GM12878 (cell line): Measurements from ENCODE around the gene PGAM2. TPM values are rescaled to one million over a fixed set of nuclear protein-coding genes. Genes with fewer than 3 reads are reported as not detected.

Experiments
- ATAC-seq: fragments of 200-7000 bp; cut with Tn5 transposase; 3 replicates; pipeline ENCODE4 v1.9.1; 2020; ENCODE audit warnings: mild to moderate bottlenecking, moderate library complexity
- BruUV-seq: library from RNA; stranded (reverse); fragments of 400-500 nt; replicated peaks from 2 replicates; lab custom pipeline; 2021; lab: Mats Ljungman, UMichigan
- CTCF ChIA-PET: fragments of 300-600 bp; sonication (Branson Sonifier 250); formaldehyde crosslinking; extraction: SDS; loops from one replicate; lab custom pipeline; 2021; ENCODE audit warnings: inconsistent platforms; lab: Yijun Ruan, JAX
- POLR2A ChIA-PET: fragments of 350-600 bp; formaldehyde crosslinking; extraction: SDS; loops from one replicate; lab custom pipeline; 2021; ENCODE audit warnings: inconsistent platforms; lab: Charles Lee
- RAD21 ChIA-PET: fragments of 300-600 bp; sonication (Branson Sonifier 250); formaldehyde crosslinking; loops from one replicate; lab custom pipeline; 2023; ENCODE audit warnings: antibody characterized with exemption; ENCODE audit not compliant: unreplicated experiment; lab: Charles Lee
- SMC1A ChIA-PET: fragments of 300-600 bp; sonication (Branson Sonifier 250); formaldehyde crosslinking; loops from one replicate; lab custom pipeline; 2023; ENCODE audit not compliant: unreplicated experiment, uncharacterized antibody; lab: Charles Lee
- DNase-seq: peaks from one replicate; pipeline ENCODE4 v3.0.0-alpha.2; 2011; ENCODE audit warnings: low read depth, low spot score
- FAIRE-seq: peaks from 3 replicates; lab custom pipeline; 2011; peaks lifted over from hg19 to GRCh38; lab: Jason Lieb, UNC
- H2AFZ ChIP-seq: 2 replicates; pipeline ENCODE4 v1.6.0; 2011; ENCODE audit warnings: low read depth, low read length, control low read depth; ENCODE audit not compliant: control insufficient read depth
- H3K27ac ChIP-seq: 2 replicates; pipeline ENCODE4 v1.5.1; 2011; ENCODE audit warnings: control low read depth; ENCODE audit not compliant: control insufficient read depth, insufficient read depth
- H3K27me3 ChIP-seq, 2 experiments: replicated peaks in 1 of 2; 2 replicates each; pipeline versions ENCODE4 v1.6.0 to v1.6.1; 2011; ENCODE audit warnings: low read length in 1 of 2; ENCODE audit not compliant: control insufficient read depth in 2 of 2, insufficient read depth in 2 of 2
- H3K36me3 ChIP-seq, 2 experiments: 2 replicates each; pipeline ENCODE4 v1.5.1; 2011; ENCODE audit warnings: low read length in 1 of 2; ENCODE audit not compliant: control insufficient read depth in 2 of 2, insufficient read depth in 2 of 2
- H3K4me1 ChIP-seq: 2 replicates; pipeline ENCODE4 v1.6.1; 2011; ENCODE audit warnings: mild to moderate bottlenecking, low read length, moderate library complexity, mixed read lengths; ENCODE audit not compliant: control insufficient read depth, insufficient read depth
- H3K4me2 ChIP-seq: 2 replicates; pipeline ENCODE4 v1.6.0; 2011; ENCODE audit warnings: control low read depth; ENCODE audit not compliant: control insufficient read depth, insufficient read depth
- H3K4me3 ChIP-seq: fragments of 200-600 bp; sonication (generic); 2 replicates; pipeline ENCODE4 v1.5.1; 2016
- H3K79me2 ChIP-seq: 2 replicates; pipeline ENCODE4 v1.6.0; 2011; ENCODE audit warnings: low read length; ENCODE audit not compliant: control insufficient read depth, insufficient read depth
- H3K9ac ChIP-seq: 2 replicates; pipeline ENCODE4 v1.8.0; 2011; ENCODE audit warnings: low read length, control low read depth, mixed read lengths; ENCODE audit not compliant: control insufficient read depth, insufficient read depth
- H3K9me3 ChIP-seq: replicated peaks from 3 replicates; pipeline ENCODE4 v1.5.1; 2011; ENCODE audit warnings: mild to moderate bottlenecking, low read length; ENCODE audit not compliant: control insufficient read depth, insufficient read depth
- H4K20me1 ChIP-seq: 2 replicates; pipeline ENCODE4 v1.6.0; 2011; ENCODE audit not compliant: control insufficient read depth, insufficient read depth
- ELK1 ChIP-seq: IDR thresholded peaks from 2 replicates; pipeline ENCODE4 v1.6.1; 2012; ENCODE audit warnings: low read depth, low read length, improper control_type of control experiment
- KLF5 ChIP-seq: fragments of 450-650 bp; IDR thresholded peaks from 2 replicates; pipeline ENCODE4 v1.6.1; 2014; ENCODE audit warnings: mild to moderate bottlenecking; ENCODE audit not compliant: partially characterized antibody
- ZNF24 ChIP-seq: fragments of 450-650 bp; IDR thresholded peaks from 2 replicates; pipeline ENCODE4 v1.6.1; 2017; ENCODE audit warnings: antibody characterized with exemption, mild to moderate bottlenecking
- WGBS: methylation state at CpG from one replicate; pipeline ENCODE4 v1.1.6; 2016; ENCODE audit warnings: low lambda C conversion rate; ENCODE audit not compliant: insufficient replicate concordance, insufficient coverage; ENCODE audit errors: missing lambda C conversion rate; 5-methylcytosine and 5-hydroxymethylcytosine counted together
- in situ Hi-C: fragments of 300-500 bp; cut with MboI; formaldehyde crosslinking; loops from 9 replicates; pipeline ENCODE4 v1.14.3; 2018; ENCODE audit warnings: mixed read lengths
- intact Hi-C: fragments of 100-400 bp; cut with micrococcal nuclease; formaldehyde crosslinking; loops from one replicate; pipeline ENCODE4 v1.14.2; 2022; ENCODE audit not compliant: unreplicated experiment
- polyA plus RNA-seq, 11 experiments: library from polyadenylated mRNA; depleted of rRNA in 4 of 11; unstranded in 6 of 11; stranded (reverse) in 5 of 11; fragments of >200 nt; fragmentation: Nextera tagmentation in 4 of 11; fragmentation: Illumina TruSeq in 1 of 11; extraction: Ambion mirVana in 4 of 11; extraction: Trizol in 1 of 11; gene quantifications; 1 replicate in 1 of 11; 2 replicates in 10 of 11; pipeline versions ENCODE4 v1.2.1 to v1.2.3, GENCODE V29; 2011 to 2016; ENCODE audit warnings: inconsistent platforms in 2 of 11, missing spikeins in 2 of 11, low read depth in 1 of 11
- total RNA-seq, 4 experiments: library from RNA; depleted of rRNA in 3 of 4; stranded (reverse); fragments of >200 nt in 3 of 4; fragmentation: Illumina TruSeq in 1 of 4; extraction: Trizol in 1 of 4; gene quantifications; 2 replicates each; pipeline versions ENCODE4 v1.2.1 to v1.2.3, GENCODE V29; 2013 to 2021
- TF ChIP-seq, protein P1 (sequence below): fragments of 450-650 bp; IDR thresholded peaks from 2 replicates; pipeline ENCODE4 v1.6.1; 2018; ENCODE audit warnings: mild to moderate bottlenecking, low read depth, moderate library complexity; ENCODE audit not compliant: partially characterized antibody

The PGAM2 gene
- total and polyA plus RNA-seq, 10 of the 15 experiments (the other 5 are each of a cell fraction or from before 2014, with no cell fraction given), result not detected

- Histone ChIP-seq H3K27me3 (peaks cover 11 to 15% of the 10 kb centered on the region in 2 experiments), H3K4me3 (no peak overlapping the region), H3K9me3 (no peaks in the 10 kb centered on the region), H3K27ac (no peak overlapping the region), H3K4me2 (no peak overlapping the region), H3K4me1 (peaks cover 5% of the 10 kb centered on the region), H3K9ac (no peak overlapping the region), H4K20me1 (no peaks in the 10 kb centered on the region), H3K36me3 (no peaks in the 10 kb centered on the region), H2AFZ (no peak overlapping the region), H3K79me2 (no peaks in the 10 kb centered on the region)
- no TSS peak for BruUV-seq
- ChIA-PET RAD21 (no interaction called here), SMC1A (no interaction called here), CTCF (interaction anchor here (1.3 kb wide), 1 partner anchor 94 kb away, joined by 3 read pairs; no protein-coding TSS in a partner anchor), POLR2A (interaction anchor here (0.9 kb wide), 1 partner anchor 58 kb away, joined by 3 read pairs; the partner anchor contains the start of gene DBNL)
- WGBS, result 44% methylated on average over 14 of the region's 14 CpGs
- in situ Hi-C loops (no loop called here), intact Hi-C loops (no loop called here)
- ATAC-seq (no peak), DNase-seq (no peak), FAIRE-seq (no peak)
- no peak for TF ChIP-seq ZNF24
- TF ChIP-seq ELK1, result no peak
- TF ChIP-seq, protein P1, sequence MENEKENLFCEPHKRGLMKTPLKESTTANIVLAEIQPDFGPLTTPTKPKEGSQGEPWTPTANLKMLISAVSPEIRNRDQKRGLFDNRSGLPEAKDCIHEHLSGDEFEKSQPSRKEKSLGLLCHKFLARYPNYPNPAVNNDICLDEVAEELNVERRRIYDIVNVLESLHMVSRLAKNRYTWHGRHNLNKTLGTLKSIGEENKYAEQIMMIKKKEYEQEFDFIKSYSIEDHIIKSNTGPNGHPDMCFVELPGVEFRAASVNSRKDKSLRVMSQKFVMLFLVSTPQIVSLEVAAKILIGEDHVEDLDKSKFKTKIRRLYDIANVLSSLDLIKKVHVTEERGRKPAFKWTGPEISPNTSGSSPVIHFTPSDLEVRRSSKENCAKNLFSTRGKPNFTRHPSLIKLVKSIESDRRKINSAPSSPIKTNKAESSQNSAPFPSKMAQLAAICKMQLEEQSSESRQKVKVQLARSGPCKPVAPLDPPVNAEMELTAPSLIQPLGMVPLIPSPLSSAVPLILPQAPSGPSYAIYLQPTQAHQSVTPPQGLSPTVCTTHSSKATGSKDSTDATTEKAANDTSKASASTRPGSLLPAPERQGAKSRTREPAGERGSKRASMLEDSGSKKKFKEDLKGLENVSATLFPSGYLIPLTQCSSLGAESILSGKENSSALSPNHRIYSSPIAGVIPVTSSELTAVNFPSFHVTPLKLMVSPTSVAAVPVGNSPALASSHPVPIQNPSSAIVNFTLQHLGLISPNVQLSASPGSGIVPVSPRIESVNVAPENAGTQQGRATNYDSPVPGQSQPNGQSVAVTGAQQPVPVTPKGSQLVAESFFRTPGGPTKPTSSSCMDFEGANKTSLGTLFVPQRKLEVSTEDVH, result no peak
- no peak for TF ChIP-seq KLF5
These were observed 36.8 kb upstream of the PGAM2 start for GRCh38 chr7:44101966-44102845.
